Astrocyte (in vitro differentiated cells and primary cell): ENCODE measurements around the gene VAMP8.

ENCODE experiments used
- CTCF ChIP-seq: IDR thresholded peaks from 2 replicates; pipeline ENCODE4 v1.5.1; 2011; ENCODE audit warnings: low read depth, mild to moderate bottlenecking, inconsistent platforms, low read length, moderate library complexity; ENCODE audit not compliant: insufficient read depth
- EZH2 ChIP-seq: IDR thresholded peaks from 2 replicates; pipeline ENCODE4 v1.6.1; 2012; ENCODE audit warnings: mild to moderate bottlenecking, low read length, inconsistent platforms; ENCODE audit not compliant: insufficient read depth

- TF ChIP-seq CTCF (no peak), EZH2 (no peak)
These were observed 8.4 kb downstream of the VAMP8 start for GRCh38 chr2:85585781-85586105.
